Heart right ventricle (tissue), 16 donors: ENCODE results near the gene HIP1R. TPM values are rescaled to one million over a fixed set of nuclear protein-coding genes. Genes with fewer than 3 reads are reported as not detected.
"Not testable (repeated sequence)": the region's sequence is repeated elsewhere in the genome, so short reads cannot be mapped to it uniquely, and the experiment has no call there.

ENCODE experiments used
- ATAC-seq, 8 donors: fragments of 200-7000 bp; cut with Tn5 transposase; one replicate each; pipeline ENCODE4 v1.9.1; 2020; ENCODE audit warnings: mild to moderate bottlenecking in 8 of 8, moderate library complexity in 8 of 8, moderate number of reproducible peaks in 1 of 8
- DNase-seq, 2 donors: peaks; one replicate each; pipeline ENCODE4 v3.0.0-alpha.2; 2020
- H3K27ac ChIP-seq, 10 donors: fragments of 200-600 bp; sonication (generic) in 2 of 10; one replicate each; pipeline versions ENCODE4 v1.5.0 to v1.8.0; 2020 to 2022; ENCODE audit warnings: mild to moderate bottlenecking in 3 of 10
- H3K27me3 ChIP-seq, 7 donors: fragments of 200-600 bp; one replicate each; pipeline ENCODE4 v1.8.0; 2021 to 2022; ENCODE audit warnings: mild to moderate bottlenecking in 2 of 7
- H3K36me3 ChIP-seq, 9 donors: fragments of 200-600 bp; sonication (generic) in 1 of 9; one replicate each; pipeline versions ENCODE4 v1.5.0 to v1.8.0; 2020 to 2022; ENCODE audit warnings: mild to moderate bottlenecking in 2 of 9
- H3K4me1 ChIP-seq, 9 donors: fragments of 200-600 bp; sonication (generic) in 1 of 9; one replicate each; pipeline versions ENCODE4 v1.5.0 to v1.8.0; 2020 to 2022; ENCODE audit warnings: mild to moderate bottlenecking in 4 of 9
- H3K4me3 ChIP-seq, 10 donors: fragments of 200-600 bp; sonication (generic) in 2 of 10; one replicate each; pipeline versions ENCODE4 v1.5.0 to v1.8.0; 2020 to 2022; ENCODE audit warnings: mild to moderate bottlenecking in 7 of 10, moderate library complexity in 2 of 10
- H3K9me3 ChIP-seq, 11 donors: fragments of 200-600 bp in 10 of 11; sonication (generic) in 2 of 11; one replicate each; pipeline versions ENCODE4 v1.5.0 to v1.8.0; 2013 to 2022; ENCODE audit warnings: mild to moderate bottlenecking in 2 of 11, control low read depth in 1 of 11, moderate library complexity in 1 of 11
- WGBS, 2 donors: extraction: QIAGEN DNeasy Blood & Tissue Kit; methylation state at CpG; one replicate each; pipeline ENCODE4 v1.1.7; 2013; ENCODE audit warnings: inconsistent platforms in 1 of 2; 5-methylcytosine and 5-hydroxymethylcytosine counted together
- intact Hi-C, 10 donors: fragments of 100-400 bp; cut with DNase I; formaldehyde crosslinking; loops; one replicate each; pipeline versions ENCODE4 v1.11.1 to v1.14.2; 2022
- polyA plus RNA-seq, 2 donors: library from polyadenylated mRNA; stranded (reverse); fragments of 200-250 nt; gene quantifications; one replicate each; pipeline ENCODE4 v1.2.3, GENCODE V29; 2013
- total RNA-seq, 10 donors: library from RNA; stranded (reverse); fragmentation: NEBNext Ultra II Directional in 3 of 10; extraction: Animal tissue kit (Norgen Biotek cat#: 25700) in 3 of 10; gene quantifications; one replicate each; pipeline versions ENCODE4 v1.2.1 to v1.2.4, GENCODE V29; 2021 to 2023
- TF ChIP-seq, protein P1 (sequence below), 9 donors: fragments of 200-600 bp; sonication (generic) in 2 of 9; IDR thresholded peaks; one replicate each; pipeline versions ENCODE4 v1.5.0 to v1.8.0; 2021 to 2022; ENCODE audit warnings: antibody characterized with exemption in 9 of 9, mild to moderate bottlenecking in 5 of 9, moderate library complexity in 1 of 9
- donor health status: Arrhythmogenic right ventricular cardiomyopathy.
- donor health status: ischemic (EF 13 %, LVEDD 7.1; RV severe dilation, severe dysfunction).
- donor health status: healthy with polysubstance abuse.
- donor health status: DM: no; HTN: yes; CAD: no.
- donor health status: DM: no; HTN: no; CAD: no.
- donor health status: ischemic (EF 25% LVEDD 6.9; RV normal size, moderate dysfunction).
- donor health status: ischemic (EF 25% LVEDD 5.7; RV mildly dilated, moderate dysfunction).
- donor health status: healthy.
- donor health status: DM: yes; HTN: yes; CAD: no.
- donor health status: Ischemic cardiomyopathy.
- donor health status: ischemic (EF 35%, LVEDD 5.7; RV mildly dilated, moderate dysfunction).
- donor health status: nonischemic (EF 11% LVEDD 7.7; RV severe dilation, severe dysfunction).
- donor health status: DM: yes; HTN: yes; CAD: no.
- donor health status: PGD.
- donor health status: ischemic (EF 29% LVEDD 5.4; RV normal size, mild dysfunction).
- donor health status: nonischemic (EF 23%, LVEDD 6.1; RV moderate dilation, normal function).

Gene HIP1R
- total and polyA plus RNA-seq, 12 donors = 13.7 to 37.7 (median 18.0) TPM

- no peak overlapping the region for H3K4me3 ChIP-seq
- intact Hi-C loops = loop anchor here in 7 of 10 donors (5.0 to 10.0 kb wide), 7 partner anchors 45 to 435 kb away; partner anchors contain the start of genes MPHOSPH9 (in 1 of the 7) and MTRFR (in 1 of the 7)
- no peak overlapping the region for H3K27ac ChIP-seq
- H3K36me3 ChIP-seq = no peaks in the 10 kb centered on the region
- no peaks in the 10 kb centered on the region for H3K9me3 ChIP-seq
- ATAC-seq (no peak), DNase-seq (no peak)
- peaks cover 0 to 3% (median 0%) of the 10 kb centered on the region in 9 donors for H3K4me1 ChIP-seq
- WGBS, 2 donors = 91 to 93% methylated on average over 13 of the region's 13 CpGs
- TF ChIP-seq, protein P1, sequence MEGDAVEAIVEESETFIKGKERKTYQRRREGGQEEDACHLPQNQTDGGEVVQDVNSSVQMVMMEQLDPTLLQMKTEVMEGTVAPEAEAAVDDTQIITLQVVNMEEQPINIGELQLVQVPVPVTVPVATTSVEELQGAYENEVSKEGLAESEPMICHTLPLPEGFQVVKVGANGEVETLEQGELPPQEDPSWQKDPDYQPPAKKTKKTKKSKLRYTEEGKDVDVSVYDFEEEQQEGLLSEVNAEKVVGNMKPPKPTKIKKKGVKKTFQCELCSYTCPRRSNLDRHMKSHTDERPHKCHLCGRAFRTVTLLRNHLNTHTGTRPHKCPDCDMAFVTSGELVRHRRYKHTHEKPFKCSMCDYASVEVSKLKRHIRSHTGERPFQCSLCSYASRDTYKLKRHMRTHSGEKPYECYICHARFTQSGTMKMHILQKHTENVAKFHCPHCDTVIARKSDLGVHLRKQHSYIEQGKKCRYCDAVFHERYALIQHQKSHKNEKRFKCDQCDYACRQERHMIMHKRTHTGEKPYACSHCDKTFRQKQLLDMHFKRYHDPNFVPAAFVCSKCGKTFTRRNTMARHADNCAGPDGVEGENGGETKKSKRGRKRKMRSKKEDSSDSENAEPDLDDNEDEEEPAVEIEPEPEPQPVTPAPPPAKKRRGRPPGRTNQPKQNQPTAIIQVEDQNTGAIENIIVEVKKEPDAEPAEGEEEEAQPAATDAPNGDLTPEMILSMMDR (IDR thresholded peaks at IDR 0.05) = no peak
- H3K27me3 ChIP-seq = no peaks in the 10 kb centered on the region
Measured at GRCh38 chr12:122799641-122800243, 35.5 kb upstream of the HIP1R start.

- H3K36me3 ChIP-seq = no peaks in the 10 kb centered on the region
- WGBS, 2 donors = 80% methylated on average over 7 of the region's 7 CpGs
- intact Hi-C loops = no loop called here
- TF ChIP-seq, protein P1 (IDR thresholded peaks at IDR 0.05) = no peak
- no peak overlapping the region for H3K27ac ChIP-seq
- no peaks in the 10 kb centered on the region for H3K27me3 ChIP-seq
- ATAC-seq (no peak), DNase-seq (no peak)
- no peaks in the 10 kb centered on the region for H3K4me1 ChIP-seq
- no peak overlapping the region for H3K4me3 ChIP-seq
- H3K9me3 ChIP-seq = no peaks in the 10 kb centered on the region
Measured at GRCh38 chr12:122803937-122804336, 31.3 kb upstream of the HIP1R start.

DNA sequence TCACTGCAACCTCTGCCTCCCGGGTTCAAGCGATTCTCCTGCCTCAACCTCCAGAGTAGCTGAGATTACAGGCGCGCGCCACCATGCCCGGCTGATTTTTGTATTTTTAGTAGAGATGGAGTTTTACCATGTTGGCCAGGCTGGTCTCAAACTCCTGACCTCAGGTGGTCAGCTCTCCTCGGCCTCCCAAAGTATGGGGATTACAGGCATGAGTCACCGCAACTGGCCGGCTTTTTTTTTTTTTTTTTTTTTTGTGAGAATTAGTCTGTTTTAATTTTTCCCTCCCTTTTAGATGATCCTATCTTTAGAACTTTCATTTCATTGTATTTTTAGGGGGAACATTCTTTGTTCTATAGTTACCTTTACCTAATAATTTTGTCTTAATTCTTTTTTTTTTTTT, 30.3 kb upstream of the HIP1R start:
- H3K27me3 ChIP-seq, H3K27ac ChIP-seq, H3K36me3 ChIP-seq, DNase-seq, H3K9me3 ChIP-seq, ATAC-seq, H3K4me3 ChIP-seq, intact Hi-C loops, H3K4me1 ChIP-seq: not testable (repeated sequence)
- 94 to 97% methylated on average over 9 of the region's 9 CpGs for WGBS, 2 donors

- intact Hi-C loops = no loop called here
- Histone ChIP-seq H3K4me1 (no peaks in the 10 kb centered on the region), H3K27ac (no peak overlapping the region), H3K9me3 (no peaks in the 10 kb centered on the region), H3K27me3 (no peaks in the 10 kb centered on the region), H3K36me3 (no peaks in the 10 kb centered on the region), H3K4me3 (no peak overlapping the region)
- ATAC-seq (no peak), DNase-seq (no peak)
- 88 to 100% methylated on average over 1 of the region's 1 CpG for WGBS, 2 donors
- TF ChIP-seq, protein P1 (IDR thresholded peaks at IDR 0.05) = no peak
Measured at GRCh38 chr12:122807651-122808050, 27.6 kb upstream of the HIP1R start.

DNA sequence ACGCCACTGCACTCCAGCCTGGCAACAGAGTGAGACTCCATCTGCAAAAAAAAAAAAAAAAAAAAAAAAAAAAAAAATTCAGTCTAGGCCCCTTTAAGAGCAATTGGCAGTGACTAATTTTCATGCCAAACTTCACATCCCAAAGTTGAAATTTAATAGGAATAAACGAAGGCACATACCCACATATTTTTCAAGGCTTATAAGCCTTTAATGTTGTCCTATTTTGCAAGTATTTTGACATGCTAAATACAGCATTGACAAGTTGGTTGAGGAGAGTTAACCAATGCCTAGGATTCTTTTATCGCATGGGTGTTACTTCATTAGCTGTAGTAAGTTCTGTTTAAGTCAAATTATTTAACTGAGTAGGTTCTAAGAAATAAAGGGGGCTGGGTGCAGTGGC, 23.5 kb upstream of the HIP1R start:
- intact Hi-C loops = no loop called here
- TF ChIP-seq, protein P1 (IDR thresholded peaks at IDR 0.05) = no peak
- ATAC-seq (no peak), DNase-seq (no peak)
- Histone ChIP-seq H3K9me3 (no peaks in the 10 kb centered on the region), H3K4me1 (no peaks in the 10 kb centered on the region), H3K4me3 (no peak overlapping the region), H3K36me3 (no peaks in the 10 kb centered on the region), H3K27ac (no peak overlapping the region), H3K27me3 (no peaks in the 10 kb centered on the region)
- WGBS, 2 donors = 69 to 72% methylated on average over 3 of the region's 3 CpGs
